GM18951 (cell line): Measurements from ENCODE around the gene CREG1.

Source experiments
- POLR2A ChIP-seq: IDR thresholded peaks from 4 replicates; pipeline ENCODE4 v1.6.1; 2011; ENCODE audit warnings: mild to moderate bottlenecking; ENCODE audit not compliant: insufficient read length, insufficient read depth; ENCODE audit errors: extremely low read depth
- in situ Hi-C: fragments of 300-500 bp; cut with MboI; formaldehyde crosslinking; loops from one replicate; pipeline ENCODE4 v1.12.0; 2022; ENCODE audit warnings: low sequenced_read_pairs, mixed read lengths, inconsistent platforms; ENCODE audit not compliant: unreplicated experiment

CREG1 gene

DNA sequence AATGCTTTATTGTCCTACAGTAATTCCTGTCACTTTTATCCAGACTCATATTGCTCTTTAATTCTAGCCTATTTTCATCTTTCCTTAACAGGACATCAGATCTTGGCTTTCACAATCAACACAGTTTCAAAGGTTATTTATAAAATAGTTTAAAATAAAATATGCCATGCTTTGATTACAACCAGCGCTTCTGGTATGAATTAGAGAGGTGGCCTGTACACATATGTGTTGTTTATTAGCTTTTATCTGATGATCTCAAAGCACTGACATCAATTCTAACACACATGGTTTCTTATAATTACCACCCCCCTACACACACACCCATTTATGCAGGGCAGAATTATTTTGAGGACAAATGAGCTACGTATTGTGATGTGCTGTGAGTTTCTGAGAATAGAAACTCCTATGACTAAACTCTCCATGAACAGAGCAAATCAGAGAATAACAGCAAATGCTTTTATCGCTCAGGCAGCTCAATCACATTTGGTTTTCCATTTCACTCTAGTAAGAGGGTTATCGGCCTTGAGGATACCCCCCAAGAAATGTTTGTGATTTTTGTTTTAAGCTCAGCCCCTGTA is 53.2 kb downstream of the CREG1 start:
- no peak for TF ChIP-seq POLR2A
- in situ Hi-C loops: no loop called here

DNA sequence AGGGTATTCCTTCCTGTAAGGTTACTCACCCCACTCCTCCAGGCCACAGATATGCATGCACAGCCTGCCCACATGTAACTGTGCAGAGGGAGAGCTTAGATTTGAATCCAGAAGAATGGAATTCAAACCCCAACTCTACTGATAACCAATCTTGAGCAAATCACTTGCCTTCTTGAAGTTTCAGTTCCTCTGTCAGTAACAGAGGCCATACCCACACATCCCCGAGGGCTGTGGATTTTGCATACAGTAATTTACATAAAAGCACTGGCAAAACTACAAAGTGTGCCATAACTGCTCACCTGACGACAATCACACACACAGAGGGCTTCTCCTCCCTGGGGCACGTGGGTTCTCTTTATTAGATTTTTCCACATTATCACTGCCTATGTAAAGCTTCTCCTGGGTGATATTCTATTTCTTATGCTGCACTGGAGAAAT is 53.9 kb downstream of the CREG1 start:
- TF ChIP-seq POLR2A: no peak
- in situ Hi-C loops: no loop called here

DNA sequence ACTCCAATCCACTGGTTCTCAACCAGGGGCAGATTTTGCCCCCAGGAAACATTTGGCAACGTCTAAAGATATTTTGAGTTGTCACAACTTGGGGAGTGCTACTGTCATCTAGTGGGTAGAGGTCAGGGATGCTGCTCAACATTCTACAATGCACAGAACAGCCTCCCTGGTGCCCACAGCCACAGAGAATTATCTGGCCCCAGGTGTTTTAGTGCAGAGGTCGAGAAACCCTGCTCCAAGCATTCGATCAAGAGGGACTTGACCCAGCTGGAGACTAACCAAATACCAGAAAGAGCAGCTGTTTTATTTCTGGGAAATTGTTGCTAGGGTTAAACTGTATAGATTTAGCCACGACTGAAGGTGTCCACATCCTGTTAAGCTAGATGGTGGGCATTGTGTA is 54.5 kb downstream of the CREG1 start:
- no peak for TF ChIP-seq POLR2A
- in situ Hi-C loops: no loop called here

DNA sequence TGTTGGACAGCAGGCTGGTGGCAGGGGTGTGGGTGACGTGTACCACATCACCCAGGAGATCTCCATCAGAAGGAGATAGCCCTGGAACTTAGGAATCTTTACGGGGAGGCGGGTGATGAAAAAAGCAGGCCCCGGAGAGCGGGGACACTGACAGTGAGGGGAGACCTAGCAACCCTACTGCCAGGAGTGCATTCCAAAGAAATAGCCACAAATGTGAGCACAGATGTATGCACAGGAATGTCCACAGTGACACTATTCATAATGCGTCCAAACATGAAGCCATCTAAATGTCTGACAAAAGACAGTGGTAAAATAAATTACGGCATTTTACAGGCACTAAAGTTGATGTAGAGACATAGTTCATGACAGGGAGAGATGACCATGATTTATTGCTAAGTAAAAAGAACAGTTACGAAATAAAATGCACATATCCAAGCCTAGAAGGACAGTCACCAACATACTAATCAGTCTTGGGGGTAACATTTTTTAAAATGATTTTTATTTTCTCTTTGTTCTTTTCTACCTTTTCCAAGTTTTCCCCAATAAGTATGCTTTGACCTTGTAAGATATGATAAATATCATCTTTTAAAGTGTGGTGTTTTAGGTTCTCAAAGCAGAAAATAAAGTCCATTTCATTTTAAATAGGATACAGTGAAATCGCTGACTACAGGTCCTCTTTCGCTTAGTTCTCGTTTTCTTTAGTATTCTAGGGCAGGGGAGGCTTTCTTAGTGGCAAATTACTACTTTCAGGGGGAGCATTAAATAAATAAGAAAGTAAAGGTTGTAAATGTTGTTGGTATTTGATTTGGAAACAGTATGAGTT is 56.6 kb downstream of the CREG1 start:
- in situ Hi-C loops: no loop called here

DNA sequence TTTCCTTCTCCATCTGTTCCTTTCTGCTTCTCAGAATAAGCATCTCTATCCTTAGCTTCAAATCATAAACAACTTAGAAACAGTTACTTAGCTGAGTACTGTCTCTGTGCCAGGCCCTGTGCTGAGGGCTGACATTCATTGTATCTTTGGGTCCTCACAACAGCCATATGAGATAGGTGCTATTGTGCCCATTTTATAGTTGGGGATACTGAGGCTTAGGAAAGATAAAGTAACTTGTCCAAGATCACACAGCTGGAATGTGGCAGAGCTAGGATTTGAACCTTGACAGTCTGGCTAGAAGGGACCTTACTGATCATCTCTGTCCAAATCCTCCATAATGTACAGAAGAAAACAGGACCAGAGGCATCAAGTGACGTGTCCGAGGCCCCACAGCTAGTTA is 60.2 kb downstream of the CREG1 start:
- in situ Hi-C loops: no loop called here
- no peak for TF ChIP-seq POLR2A

More for the DNA sequence above, 56.6 kb downstream of the CREG1 start:
- no peak for TF ChIP-seq POLR2A

DNA sequence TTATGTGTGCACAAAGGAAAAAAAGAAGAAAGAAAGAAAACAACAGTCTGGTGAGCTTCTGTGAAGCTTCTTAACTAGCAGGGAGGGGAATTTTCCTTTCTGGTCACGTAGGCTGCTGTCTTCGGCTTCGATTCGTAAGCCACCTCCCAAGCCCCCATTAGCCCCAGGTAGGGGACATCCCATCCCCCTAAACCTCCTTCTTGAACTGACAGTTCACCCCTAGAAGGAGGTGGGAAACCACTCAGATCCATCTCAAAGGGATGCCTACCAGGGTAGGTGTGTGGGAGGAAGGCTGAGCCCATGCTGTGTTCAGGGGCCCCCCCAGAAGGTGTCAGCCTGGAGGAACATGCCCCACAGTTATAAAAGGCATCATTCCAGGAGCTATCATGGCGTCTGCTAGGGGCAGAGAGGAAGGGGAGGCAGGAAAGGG is 61.1 kb downstream of the CREG1 start:
- in situ Hi-C loops: no loop called here
- no peak for TF ChIP-seq POLR2A

DNA sequence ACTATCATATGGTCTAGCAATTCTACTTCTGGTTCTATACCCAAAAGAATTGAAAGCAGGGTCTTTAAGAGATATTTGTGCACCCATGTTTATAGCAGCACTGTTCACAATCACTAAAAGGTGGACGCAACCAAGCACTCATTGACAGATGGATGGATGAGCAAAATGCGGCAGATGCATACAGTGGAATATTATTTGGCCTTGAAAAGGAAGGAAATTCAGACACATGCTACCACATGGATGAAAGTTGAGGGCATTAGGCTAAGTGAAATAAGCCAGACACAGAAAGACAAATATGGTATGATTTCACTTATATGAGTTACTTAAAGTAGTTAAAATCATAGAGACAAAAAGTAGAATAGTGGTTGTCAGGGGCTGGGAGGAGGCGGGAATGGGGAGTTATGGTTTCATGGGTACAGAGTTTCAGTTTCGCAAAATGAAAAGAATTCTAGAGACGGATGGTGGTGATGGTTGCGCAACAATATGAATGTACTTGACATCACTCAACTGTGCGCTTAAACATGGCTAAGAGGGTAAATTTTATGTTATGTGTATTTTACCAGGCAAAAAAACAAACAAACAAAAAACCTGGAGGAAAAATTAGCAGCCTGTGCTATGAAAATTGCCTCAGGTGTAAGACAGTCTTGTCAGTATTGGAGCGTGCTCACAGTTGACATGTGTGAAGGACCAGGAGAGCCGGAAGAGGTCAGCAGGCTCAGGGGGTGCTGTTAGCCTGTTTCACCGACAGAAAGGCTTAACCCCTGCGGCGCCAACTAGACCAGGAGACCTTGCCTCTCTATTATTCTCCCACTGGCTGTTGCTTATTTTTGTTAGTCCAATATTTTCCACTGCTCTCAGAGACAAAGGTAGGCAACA is 61.7 kb downstream of the CREG1 start:
- in situ Hi-C loops: no loop called here
- TF ChIP-seq POLR2A: no peak
